Measurements from ENCODE around the gene KCNK15.

The KCNK15 gene

DNA sequence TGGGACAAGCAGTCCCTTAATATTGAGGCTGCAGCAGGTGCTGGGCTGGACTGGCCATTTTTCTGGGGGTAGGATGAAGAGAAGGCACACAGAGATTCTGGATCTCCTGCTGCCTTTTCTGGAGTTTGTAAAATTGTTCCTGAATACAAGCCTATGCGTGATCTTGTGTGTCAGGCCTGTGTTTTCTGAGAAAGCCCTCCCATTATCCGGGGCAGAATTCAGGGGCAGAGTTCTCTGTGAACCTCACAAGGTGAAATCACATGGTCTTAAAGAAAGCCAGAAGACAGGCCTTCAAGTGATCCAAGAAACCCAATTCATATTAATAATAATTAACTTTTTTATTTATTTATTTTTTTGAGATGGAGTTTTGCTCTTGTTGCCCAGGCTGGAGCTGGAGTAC, 18.0 kb upstream of the KCNK15 start:
- TF ChIP-seq, protein P1, sequence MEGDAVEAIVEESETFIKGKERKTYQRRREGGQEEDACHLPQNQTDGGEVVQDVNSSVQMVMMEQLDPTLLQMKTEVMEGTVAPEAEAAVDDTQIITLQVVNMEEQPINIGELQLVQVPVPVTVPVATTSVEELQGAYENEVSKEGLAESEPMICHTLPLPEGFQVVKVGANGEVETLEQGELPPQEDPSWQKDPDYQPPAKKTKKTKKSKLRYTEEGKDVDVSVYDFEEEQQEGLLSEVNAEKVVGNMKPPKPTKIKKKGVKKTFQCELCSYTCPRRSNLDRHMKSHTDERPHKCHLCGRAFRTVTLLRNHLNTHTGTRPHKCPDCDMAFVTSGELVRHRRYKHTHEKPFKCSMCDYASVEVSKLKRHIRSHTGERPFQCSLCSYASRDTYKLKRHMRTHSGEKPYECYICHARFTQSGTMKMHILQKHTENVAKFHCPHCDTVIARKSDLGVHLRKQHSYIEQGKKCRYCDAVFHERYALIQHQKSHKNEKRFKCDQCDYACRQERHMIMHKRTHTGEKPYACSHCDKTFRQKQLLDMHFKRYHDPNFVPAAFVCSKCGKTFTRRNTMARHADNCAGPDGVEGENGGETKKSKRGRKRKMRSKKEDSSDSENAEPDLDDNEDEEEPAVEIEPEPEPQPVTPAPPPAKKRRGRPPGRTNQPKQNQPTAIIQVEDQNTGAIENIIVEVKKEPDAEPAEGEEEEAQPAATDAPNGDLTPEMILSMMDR (IDR thresholded peaks at IDR 0.05; ENCODE audit: insufficient read depth, low read depth, low read length, missing control alignments): no peak

DNA sequence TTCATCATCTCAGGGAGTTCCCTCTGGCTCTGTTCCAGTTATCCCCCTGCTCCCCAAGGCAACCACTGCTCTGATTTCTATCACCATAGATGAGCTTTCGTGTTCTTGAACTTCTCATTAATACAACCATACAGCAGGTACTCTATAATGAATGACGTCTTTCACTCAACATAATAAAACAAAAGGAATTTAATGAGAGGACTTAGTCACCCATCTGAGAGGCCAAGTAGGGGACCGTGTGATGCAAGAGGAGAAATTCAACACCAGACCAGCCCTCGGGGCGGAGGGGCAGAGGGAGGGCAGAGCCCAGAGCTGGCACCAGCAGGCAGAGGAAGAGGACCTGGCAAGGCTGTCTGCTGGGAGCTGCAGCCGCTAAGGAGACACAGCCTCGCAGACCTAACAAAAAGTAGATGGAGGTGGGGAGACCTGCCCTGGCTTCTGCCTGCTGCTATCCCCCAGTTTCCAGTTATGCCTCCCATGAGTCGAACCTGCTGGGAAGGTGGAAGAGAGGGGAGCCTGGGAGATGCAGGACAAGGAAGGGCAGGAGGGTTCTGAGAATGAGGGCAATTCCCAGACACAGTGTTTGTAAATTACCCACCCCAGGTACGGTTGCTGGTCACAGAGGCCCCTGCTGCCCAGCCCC, 16.7 kb upstream of the KCNK15 start:
- no peak for DNase-seq (ENCODE audit: low read depth)
- TF ChIP-seq, protein P1 (IDR thresholded peaks at IDR 0.05; ENCODE audit: insufficient read depth, low read depth, low read length, missing control alignments): no peak
- no peak overlapping the region for H3K4me3 ChIP-seq (ENCODE audit: low read depth, low read length)

More for the DNA sequence above, 18.0 kb upstream of the KCNK15 start:
- H3K4me3 ChIP-seq (ENCODE audit: low read depth, low read length): no peak overlapping the region
- no peak for DNase-seq (ENCODE audit: low read depth)

GRCh38 chr20:44730441-44730840, 15.2 kb upstream of the KCNK15 start:
- TF ChIP-seq, protein P1 (IDR thresholded peaks at IDR 0.05; ENCODE audit: insufficient read depth, low read depth, low read length, missing control alignments): no peak
- H3K4me3 ChIP-seq (ENCODE audit: low read depth, low read length): no peak overlapping the region
- no peak for DNase-seq (ENCODE audit: low read depth)

- H3K4me3 ChIP-seq (ENCODE audit: low read depth, low read length): no peak overlapping the region
- TF ChIP-seq, protein P1 (IDR thresholded peaks at IDR 0.05; ENCODE audit: insufficient read depth, low read depth, low read length, missing control alignments): no peak
- DNase-seq (ENCODE audit: low read depth): no peak
Observed at GRCh38 chr20:44731657-44732056, 14.0 kb upstream of the KCNK15 start.

- TF ChIP-seq, protein P1 (IDR thresholded peaks at IDR 0.05; ENCODE audit: insufficient read depth, low read depth, low read length, missing control alignments): no peak
- H3K4me3 ChIP-seq (ENCODE audit: low read depth, low read length): no peak overlapping the region
- peak; percentile 47 for DNase-seq (ENCODE audit: low read depth)
Observed at GRCh38 chr20:44732327-44732726, 13.3 kb upstream of the KCNK15 start.

GRCh38 chr20:44733341-44734069, 12.2 kb upstream of the KCNK15 start:
- no peak overlapping the region for H3K4me3 ChIP-seq (ENCODE audit: low read depth, low read length)
- TF ChIP-seq, protein P1 (IDR thresholded peaks at IDR 0.05; ENCODE audit: insufficient read depth, low read depth, low read length, missing control alignments): peak; percentile 91
- peak; percentile 76 for DNase-seq (ENCODE audit: low read depth)
